Astrocyte (in vitro differentiated cells and primary cell): ENCODE data around the gene HOXB13.

Source experiments
- CTCF ChIP-seq: IDR thresholded peaks from 2 replicates; pipeline ENCODE4 v1.5.1; 2011; ENCODE audit warnings: low read depth, mild to moderate bottlenecking, inconsistent platforms, low read length, moderate library complexity; ENCODE audit not compliant: insufficient read depth
- EZH2 ChIP-seq: IDR thresholded peaks from 2 replicates; pipeline ENCODE4 v1.6.1; 2012; ENCODE audit warnings: mild to moderate bottlenecking, low read length, inconsistent platforms; ENCODE audit not compliant: insufficient read depth

- TF ChIP-seq CTCF (no peak), EZH2 (no peak)
Observed at GRCh38 chr17:48727415-48728175, 955 bp downstream of the HOXB13 start.
